ENCODE measurements around the gene PFDN4.

Gene PFDN4

GRCh38 chr20:54165803-54166202, 42.1 kb upstream of the PFDN4 start:
- TF ChIP-seq ZNF565 (CRISPR knock-in tag; conservative IDR thresholded peaks at IDR 0.05; ENCODE audit: low read depth) (no peak), ISL1 (CRISPR knock-in tag; IDR thresholded peaks at IDR 0.05) (no peak), ZNF70 (CRISPR knock-in tag; IDR thresholded peaks at IDR 0.05) (no peak), BACH2 (CRISPR knock-in tag; IDR thresholded peaks at IDR 0.05; ENCODE audit: borderline replicate concordance) (no peak), SNAI2 (CRISPR knock-in tag; IDR thresholded peaks at IDR 0.05) (no peak), ZNF8 (CRISPR knock-in tag; IDR thresholded peaks at IDR 0.05) (no peak), RARB (CRISPR knock-in tag; IDR thresholded peaks at IDR 0.05) (no peak), CSRNP3 (CRISPR knock-in tag; IDR thresholded peaks at IDR 0.05) (no peak), CSDC2 (CRISPR knock-in tag; IDR thresholded peaks at IDR 0.05) (no peak)
- no peak for ATAC-seq

GRCh38 chr20:54166987-54167662, 40.8 kb upstream of the PFDN4 start:
- TF ChIP-seq ZNF565 (CRISPR knock-in tag; conservative IDR thresholded peaks at IDR 0.05; ENCODE audit: low read depth) (no peak), SNAI2 (CRISPR knock-in tag; IDR thresholded peaks at IDR 0.05) (no peak), TCF4 (CRISPR knock-in tag; IDR thresholded peaks at IDR 0.05; ENCODE audit: borderline replicate concordance) (no peak), ESRRG (CRISPR knock-in tag; IDR thresholded peaks at IDR 0.05) (no peak), PATZ1 (CRISPR knock-in tag; IDR thresholded peaks at IDR 0.05; ENCODE audit: borderline replicate concordance) (no peak), OSR1 (CRISPR knock-in tag; IDR thresholded peaks at IDR 0.05) (no peak)
- no peak for ATAC-seq

- ATAC-seq, result peak; percentile 60
- TF ChIP-seq ZNF70 (CRISPR knock-in tag; IDR thresholded peaks at IDR 0.05), result no peak
- TF ChIP-seq ZC3H10 (CRISPR knock-in tag; IDR thresholded peaks at IDR 0.05), result no peak
- peak; percentile 95 for TF ChIP-seq ZFP3 (CRISPR knock-in tag; IDR thresholded peaks at IDR 0.05)
- TF ChIP-seq ARNTL (CRISPR knock-in tag; IDR thresholded peaks at IDR 0.05; ENCODE audit: borderline replicate concordance, low read depth), result no peak
- no peak for TF ChIP-seq TSHZ2 (CRISPR knock-in tag; IDR thresholded peaks at IDR 0.05)
- no peak for TF ChIP-seq GLIS3 (CRISPR knock-in tag; IDR thresholded peaks at IDR 0.05)
Observed at GRCh38 chr20:54167909-54168872, 39.7 kb upstream of the PFDN4 start.

GRCh38 chr20:54168961-54169862, 38.7 kb upstream of the PFDN4 start:
- ATAC-seq, result no peak
- no peak for TF ChIP-seq ZFP3 (CRISPR knock-in tag; IDR thresholded peaks at IDR 0.05)
- no peak for TF ChIP-seq PATZ1 (CRISPR knock-in tag; IDR thresholded peaks at IDR 0.05; ENCODE audit: borderline replicate concordance)
- TF ChIP-seq ZFP30 (CRISPR knock-in tag; IDR thresholded peaks at IDR 0.05), result no peak
- TF ChIP-seq ZC3H10 (CRISPR knock-in tag; IDR thresholded peaks at IDR 0.05), result no peak
- TF ChIP-seq GLIS3 (CRISPR knock-in tag; IDR thresholded peaks at IDR 0.05), result no peak
- TF ChIP-seq ZNF70 (CRISPR knock-in tag; IDR thresholded peaks at IDR 0.05), result no peak
- no peak for TF ChIP-seq ISL1 (CRISPR knock-in tag; IDR thresholded peaks at IDR 0.05)
- no peak for TF ChIP-seq ZNF8 (CRISPR knock-in tag; IDR thresholded peaks at IDR 0.05)
- no peak for TF ChIP-seq CREB5 (CRISPR knock-in tag; IDR thresholded peaks at IDR 0.05; ENCODE audit: low read depth)
- no peak for TF ChIP-seq SNAI2 (CRISPR knock-in tag; IDR thresholded peaks at IDR 0.05)
- TF ChIP-seq TCF4 (CRISPR knock-in tag; IDR thresholded peaks at IDR 0.05; ENCODE audit: borderline replicate concordance), result no peak

Measured in SK-N-SH treated with all-trans-retinoic acid at 6 μM for 48 hours (cell line).